GM10248 (cell line): ENCODE results near the gene LPCAT1.

Experiments
- CTCF ChIA-PET: fragments of 300-600 bp; sonication (Branson Sonifier 250); formaldehyde crosslinking; extraction: SDS; loops from one replicate; lab custom pipeline; 2021; ENCODE audit warnings: antibody characterized with exemption; lab: Yijun Ruan, JAX
- POLR2A ChIA-PET: fragments of 350-650 bp; sonication (Branson Sonifier 250); formaldehyde crosslinking; extraction: SDS; loops from one replicate; lab custom pipeline; 2020; ENCODE audit warnings: antibody characterized with exemption; lab: Yijun Ruan, JAX
- DNase-seq: peaks from one replicate; pipeline ENCODE4 v3.0.0; 2012; ENCODE audit errors: extremely low spot score
- TF ChIP-seq, protein P1 (sequence below): IDR thresholded peaks from 2 replicates; pipeline ENCODE4 v1.5.1; 2012; ENCODE audit warnings: mild to moderate bottlenecking, low read depth; ENCODE audit errors: extremely low read depth, missing control alignments, control extremely low read depth

LPCAT1 gene

GRCh38 chr5:1471240-1471853 lies 52.4 kb downstream of the LPCAT1 start:
- POLR2A ChIA-PET: no interaction called here
- TF ChIP-seq, protein P1, sequence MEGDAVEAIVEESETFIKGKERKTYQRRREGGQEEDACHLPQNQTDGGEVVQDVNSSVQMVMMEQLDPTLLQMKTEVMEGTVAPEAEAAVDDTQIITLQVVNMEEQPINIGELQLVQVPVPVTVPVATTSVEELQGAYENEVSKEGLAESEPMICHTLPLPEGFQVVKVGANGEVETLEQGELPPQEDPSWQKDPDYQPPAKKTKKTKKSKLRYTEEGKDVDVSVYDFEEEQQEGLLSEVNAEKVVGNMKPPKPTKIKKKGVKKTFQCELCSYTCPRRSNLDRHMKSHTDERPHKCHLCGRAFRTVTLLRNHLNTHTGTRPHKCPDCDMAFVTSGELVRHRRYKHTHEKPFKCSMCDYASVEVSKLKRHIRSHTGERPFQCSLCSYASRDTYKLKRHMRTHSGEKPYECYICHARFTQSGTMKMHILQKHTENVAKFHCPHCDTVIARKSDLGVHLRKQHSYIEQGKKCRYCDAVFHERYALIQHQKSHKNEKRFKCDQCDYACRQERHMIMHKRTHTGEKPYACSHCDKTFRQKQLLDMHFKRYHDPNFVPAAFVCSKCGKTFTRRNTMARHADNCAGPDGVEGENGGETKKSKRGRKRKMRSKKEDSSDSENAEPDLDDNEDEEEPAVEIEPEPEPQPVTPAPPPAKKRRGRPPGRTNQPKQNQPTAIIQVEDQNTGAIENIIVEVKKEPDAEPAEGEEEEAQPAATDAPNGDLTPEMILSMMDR: no peak
- DNase-seq: no peak
- CTCF ChIA-PET: interaction anchor here (1.9 to 2.4 kb wide), 2 partner anchors 8 to 13 kb away, joined by 12 to 16 read pairs; no protein-coding TSS in a partner anchor

DNA sequence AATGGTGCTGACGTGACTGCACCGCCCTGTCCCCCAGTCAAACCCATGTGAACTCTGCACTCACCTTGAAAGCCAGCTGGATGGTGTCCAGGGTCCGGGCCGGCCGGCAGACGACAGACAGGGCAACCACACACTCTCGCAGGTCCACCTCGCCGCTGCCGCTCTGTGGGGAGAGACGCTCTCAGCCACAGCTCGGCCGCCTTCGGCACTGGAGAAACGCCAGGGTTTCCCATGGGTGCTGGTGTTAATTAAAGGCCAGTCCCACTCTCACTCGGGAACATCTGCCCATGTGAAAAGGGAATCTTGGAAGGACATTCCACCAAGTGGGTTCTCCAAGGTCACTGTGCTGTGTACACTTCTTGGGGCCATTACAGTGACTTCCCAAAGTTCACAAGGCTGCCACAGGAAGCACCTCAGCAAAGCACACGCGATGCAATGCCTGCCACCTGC lies 53.0 kb downstream of the LPCAT1 start:
- ChIA-PET POLR2A (interaction anchor here (1.0 to 1.3 kb wide), 2 partner anchors 11 to 14 kb away, joined by 3 to 4 read pairs; no protein-coding TSS in a partner anchor), CTCF (interaction anchor here (1.3 to 2.4 kb wide), 4 partner anchors 9 to 534 kb away, joined by 3 to 16 read pairs (median 8); no protein-coding TSS in a partner anchor)
- TF ChIP-seq, protein P1: no peak
- no peak for DNase-seq

DNA sequence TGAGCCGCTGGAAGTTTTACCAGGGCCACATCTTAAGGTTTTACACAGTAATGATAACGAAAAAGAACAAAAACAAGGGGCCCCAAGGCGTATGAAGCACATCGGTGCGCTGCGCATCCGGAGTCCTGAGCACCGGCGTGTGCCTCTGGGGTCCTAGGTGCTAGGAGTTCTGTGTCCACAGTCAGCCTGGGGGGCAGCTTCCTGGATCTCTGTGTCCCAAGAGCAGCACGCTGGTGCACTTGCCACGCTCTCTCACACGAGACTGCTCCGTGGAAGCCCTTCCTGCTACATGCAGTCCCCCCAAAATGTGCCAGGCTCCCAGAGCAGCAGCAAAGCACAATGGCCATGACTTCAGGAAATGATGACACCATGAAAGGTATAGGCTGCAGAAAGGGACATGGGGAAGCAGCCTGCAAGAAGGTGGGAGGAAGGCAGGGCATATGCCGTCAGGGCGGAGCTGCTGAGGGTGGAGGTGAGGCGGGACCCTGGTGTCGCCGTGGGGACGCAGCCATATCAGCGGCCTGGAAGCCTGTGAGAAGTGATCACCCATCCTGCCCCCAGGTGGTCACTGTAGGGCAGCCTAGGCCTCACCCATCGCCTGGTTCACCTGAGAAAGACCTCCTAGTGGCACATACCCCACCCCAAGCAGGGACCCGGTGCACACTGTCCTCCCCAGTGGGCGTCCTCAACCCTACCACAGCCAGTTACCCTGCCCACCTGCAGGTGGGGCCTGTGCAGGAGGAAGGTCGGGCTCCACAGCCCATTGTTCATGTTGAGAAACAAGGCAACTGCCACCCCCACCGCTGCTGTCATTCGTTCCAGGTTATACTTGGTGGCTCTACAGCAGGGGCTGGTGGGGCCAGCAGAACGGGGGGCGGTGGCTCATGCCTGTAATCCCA lies 54.9 kb downstream of the LPCAT1 start:
- CTCF ChIA-PET: interaction anchor here (1.0 to 2.4 kb wide), 3 partner anchors 11 to 15 kb away, joined by 3 to 16 read pairs (median 12); no protein-coding TSS in a partner anchor
- TF ChIP-seq, protein P1: no peak
- POLR2A ChIA-PET: no interaction called here
- no peak for DNase-seq

DNA sequence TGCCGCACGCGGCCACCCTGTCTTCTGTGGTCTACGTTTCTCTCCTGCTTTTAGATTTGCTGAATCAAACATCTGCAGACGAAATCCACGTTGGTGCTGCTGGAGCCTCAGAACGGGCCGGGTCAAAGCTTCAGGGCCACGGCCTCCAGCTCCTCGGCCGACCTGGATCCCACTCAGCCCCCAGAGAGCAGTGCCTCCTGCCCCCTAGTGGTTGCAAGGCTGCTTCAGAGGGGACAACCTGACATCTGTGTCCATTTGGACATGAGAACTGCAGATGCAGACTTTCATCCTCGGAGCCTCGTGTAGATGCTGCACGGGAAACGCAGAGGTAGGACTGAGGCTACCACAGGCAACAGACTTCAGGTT lies 55.5 kb downstream of the LPCAT1 start:
- TF ChIP-seq, protein P1: peak; percentile 31
- no peak for DNase-seq
- ChIA-PET POLR2A (no interaction called here), CTCF (interaction anchor here (0.7 to 1.0 kb wide), 2 partner anchors 11 to 14 kb away, joined by 3 read pairs; no protein-coding TSS in a partner anchor)

DNA sequence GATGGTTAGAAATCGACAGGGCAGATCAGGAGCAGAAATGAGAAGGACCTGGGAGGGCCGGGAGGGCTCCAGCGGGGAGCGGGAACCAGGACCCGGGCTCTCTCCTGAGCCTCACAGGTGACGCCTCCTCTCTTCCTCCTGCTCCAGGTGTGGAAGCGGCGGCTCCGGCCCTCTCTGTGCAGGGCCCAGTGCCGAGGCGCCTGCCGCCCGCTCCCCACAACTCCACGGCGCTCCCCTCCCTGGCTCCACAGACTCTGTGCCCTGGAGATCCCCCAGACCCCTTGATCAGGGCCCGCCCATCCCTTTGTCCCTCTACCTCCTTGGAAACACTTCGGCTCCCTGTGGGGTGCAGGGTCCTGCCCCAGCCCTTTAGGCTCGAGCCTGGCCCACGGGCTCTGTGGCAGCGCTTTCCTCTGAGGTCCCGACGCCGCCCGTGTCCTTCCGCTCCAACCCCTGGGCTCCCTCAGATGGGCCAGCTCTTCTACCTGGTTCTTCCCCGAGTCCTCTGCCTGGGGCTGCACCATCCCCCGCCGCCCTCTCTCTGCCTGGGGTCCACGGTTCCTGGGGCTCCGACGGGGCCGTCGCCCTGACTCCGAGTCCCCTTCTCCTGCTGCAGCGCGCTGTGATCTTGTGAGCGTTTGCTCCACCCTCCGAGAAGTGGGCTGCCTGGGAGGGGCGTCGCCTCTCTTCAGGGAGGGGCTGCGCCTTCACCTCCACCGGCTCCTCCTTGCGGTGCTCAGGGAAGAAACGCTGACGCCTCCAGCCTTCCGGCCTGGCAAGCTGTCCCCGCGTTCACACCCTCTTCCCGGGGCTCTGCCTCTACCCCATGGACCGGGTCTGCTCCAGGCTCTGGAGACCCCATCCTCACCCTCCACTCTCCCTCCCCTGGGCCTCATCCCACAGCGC lies 56.2 kb downstream of the LPCAT1 start:
- DNase-seq: no peak
- TF ChIP-seq, protein P1: no peak
- ChIA-PET POLR2A (no interaction called here), CTCF (interaction anchor here (0.7 to 1.0 kb wide), 2 partner anchors 10 to 14 kb away, joined by 3 read pairs; no protein-coding TSS in a partner anchor)
